ENCODE measurements around the gene SAP30BP. TPM values are rescaled to one million over a fixed set of nuclear protein-coding genes. Genes with fewer than 3 reads are reported as not detected.

The SAP30BP gene
- total RNA-seq, 1 experiment from 2014 or later = 149 TPM

- TF ChIP-seq ZBTB33 (IDR thresholded peaks at IDR 0.05; ENCODE audit: extremely low read depth, insufficient replicate concordance, low read length) (no peak), YY1 (IDR thresholded peaks at IDR 0.05; ENCODE audit: extremely low read depth, insufficient replicate concordance, low read depth, low read length) (no peak)
These were observed 53.7 kb downstream of the SAP30BP start, which contains the start of gene ITGB4 (continued) for GRCh38 chr17:75720656-75721462.

DNA sequence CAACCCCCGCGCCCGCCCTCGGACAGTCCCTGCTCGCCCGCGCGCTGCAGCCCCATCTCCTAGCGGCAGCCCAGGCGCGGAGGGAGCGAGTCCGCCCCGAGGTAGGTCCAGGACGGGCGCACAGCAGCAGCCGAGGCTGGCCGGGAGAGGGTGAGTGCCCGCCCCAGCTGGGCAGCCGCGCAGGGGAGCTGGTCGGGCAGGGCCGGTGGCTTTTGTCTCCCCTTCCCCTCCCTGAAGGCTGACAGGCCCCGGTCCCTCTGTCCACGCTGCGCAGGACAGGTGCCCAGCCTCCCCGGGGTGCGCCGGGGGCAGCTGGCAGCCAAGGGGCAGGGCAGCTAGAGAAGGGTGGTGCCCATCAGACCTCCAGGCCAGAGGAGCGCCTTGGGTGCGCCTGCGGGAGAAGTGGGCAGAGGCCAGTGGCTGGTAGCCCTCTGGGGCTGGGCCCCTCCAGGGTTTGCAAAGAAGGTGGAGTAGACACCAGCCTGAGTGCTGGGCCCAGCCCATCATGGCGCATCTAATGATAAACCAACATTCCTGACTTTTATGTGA, 54.4 kb downstream of the SAP30BP start:
- Histone ChIP-seq H3K4me1 (ENCODE audit: control insufficient read depth in 1 of 2, insufficient read depth in 2 of 2, low read length in 2 of 2) (peaks cover 27 to 43% of the 10 kb centered on the region in 2 experiments), H3K9me2 (ENCODE audit: insufficient read depth) (no peaks in the 10 kb centered on the region), H3K4me3 (replicated peaks in 1 of 2; ENCODE audit: low read depth in 1 of 2, low read length in 2 of 2) (peak overlapping the region; percentile 87 to 95), H3K36me3 (ENCODE audit: control insufficient read depth in 1 of 2, insufficient read depth in 2 of 2, low read length in 2 of 2) (peaks cover 11 to 20% of the 10 kb centered on the region in 2 experiments), H3K9ac (ENCODE audit: low read length) (peak overlapping the region; percentile 86), H3K27me3 (ENCODE audit: insufficient read depth, low read length) (no peaks in the 10 kb centered on the region), H3K79me2 (ENCODE audit: insufficient read depth, low read length) (peaks cover 47% of the 10 kb centered on the region), H3K9me3 (ENCODE audit: control insufficient read depth in 1 of 2, insufficient read depth in 1 of 2, low read depth in 1 of 2, low read length in 2 of 2) (no peaks in the 10 kb centered on the region), H3K27ac (ENCODE audit: low read depth, low read length) (peak overlapping the region; percentile 94), H3K4me2 (ENCODE audit: low read length) (peak overlapping the region; percentile 91), H2AFZ (ENCODE audit: low read depth, low read length, poor library complexity, severe bottlenecking) (no peak overlapping the region), H4K20me1 (ENCODE audit: insufficient read depth) (no peaks in the 10 kb centered on the region)
- intact Hi-C loops (cut with micrococcal nuclease) = loop anchor here (2.0 kb wide), 2 partner anchors 15 to 47 kb away; no protein-coding TSS in a partner anchor
- DNase-seq (ENCODE audit: low read depth, low spot score) (no peak), ATAC-seq (peak; percentile 35)
- ChIA-PET CTCF (interaction anchor here (0.7 to 2.4 kb wide), 15 partner anchors 9 to 120 kb away, joined by 3 to 26 read pairs (median 5); partner anchors contain the start of gene SMIM5), RAD21 (ENCODE audit: low non-redundant PET in 1 of 2, low total read pairs in 2 of 2, uncharacterized antibody in 2 of 2, unreplicated experiment in 2 of 2) (interaction anchor here (0.9 to 1.7 kb wide), 5 partner anchors 14 to 38 kb away, joined by 3 to 5 read pairs (median 4); no protein-coding TSS in a partner anchor), POLR2A (interaction anchor here (0.6 to 3.8 kb wide), 13 partner anchors 8 to 59 kb away, joined by 3 to 45 read pairs (median 5); no protein-coding TSS in a partner anchor)
- BruUV-seq (replicated peaks) = TSS peak; percentile 50
- TF ChIP-seq ZFX (IDR thresholded peaks at IDR 0.05) (peak; percentile 65; the same call in 1 of the 2 replicates), SIN3A (IDR thresholded peaks at IDR 0.05; ENCODE audit: low read depth) (peak; percentile 37; the same call in 1 of the 2 replicates), RAD21 (IDR thresholded peaks at IDR 0.05; ENCODE audit: low read depth) (no peak; the same call in 1 of the 2 replicates), JUND (IDR thresholded peaks at IDR 0.05) (no peak), MAX (IDR thresholded peaks at IDR 0.05) (no peak), REST (IDR thresholded peaks at IDR 0.05; ENCODE audit: low read depth) (no peak), CBX3 (IDR thresholded peaks at IDR 0.05; ENCODE audit: low read depth) (no peak), ZNF274 (IDR thresholded peaks at IDR 0.05; ENCODE audit: low read depth, low read length) (no peak), SRF (IDR thresholded peaks at IDR 0.05; ENCODE audit: low read depth) (no peak), YY1 (IDR thresholded peaks at IDR 0.05; ENCODE audit: extremely low read depth, insufficient replicate concordance, low read depth, low read length) (no peak), CEBPB (IDR thresholded peaks at IDR 0.05; ENCODE audit: low read depth) (no peak), POLR2AphosphoS5 (IDR thresholded peaks at IDR 0.05; ENCODE audit: low read depth, low read length) (peak; percentile 77), POLR2A (IDR thresholded peaks at IDR 0.05; ENCODE audit: borderline replicate concordance, extremely low read depth, insufficient read depth, insufficient read length) (peak; percentile 27), SP1 (IDR thresholded peaks at IDR 0.05; ENCODE audit: low read depth) (no peak)
